ENCODE results near the gene MYO7B. TPM values are rescaled to one million over a fixed set of nuclear protein-coding genes. Genes with fewer than 3 reads are reported as not detected.

Gene MYO7B
- total RNA-seq, 4 donors from 2014 or later, result 0.12 to 1.3 (median 0.42) TPM

- TF ChIP-seq, protein P1, sequence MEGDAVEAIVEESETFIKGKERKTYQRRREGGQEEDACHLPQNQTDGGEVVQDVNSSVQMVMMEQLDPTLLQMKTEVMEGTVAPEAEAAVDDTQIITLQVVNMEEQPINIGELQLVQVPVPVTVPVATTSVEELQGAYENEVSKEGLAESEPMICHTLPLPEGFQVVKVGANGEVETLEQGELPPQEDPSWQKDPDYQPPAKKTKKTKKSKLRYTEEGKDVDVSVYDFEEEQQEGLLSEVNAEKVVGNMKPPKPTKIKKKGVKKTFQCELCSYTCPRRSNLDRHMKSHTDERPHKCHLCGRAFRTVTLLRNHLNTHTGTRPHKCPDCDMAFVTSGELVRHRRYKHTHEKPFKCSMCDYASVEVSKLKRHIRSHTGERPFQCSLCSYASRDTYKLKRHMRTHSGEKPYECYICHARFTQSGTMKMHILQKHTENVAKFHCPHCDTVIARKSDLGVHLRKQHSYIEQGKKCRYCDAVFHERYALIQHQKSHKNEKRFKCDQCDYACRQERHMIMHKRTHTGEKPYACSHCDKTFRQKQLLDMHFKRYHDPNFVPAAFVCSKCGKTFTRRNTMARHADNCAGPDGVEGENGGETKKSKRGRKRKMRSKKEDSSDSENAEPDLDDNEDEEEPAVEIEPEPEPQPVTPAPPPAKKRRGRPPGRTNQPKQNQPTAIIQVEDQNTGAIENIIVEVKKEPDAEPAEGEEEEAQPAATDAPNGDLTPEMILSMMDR (IDR thresholded peaks at IDR 0.05), result no peak
- ATAC-seq (ENCODE audit: low FRiP score), result no peak
- DNase-seq (ENCODE audit: low spot score), result no peak
Observed at GRCh38 chr2:127573298-127573697, 37.8 kb downstream of the MYO7B start.

GRCh38 chr2:127573771-127574170, 38.3 kb downstream of the MYO7B start:
- DNase-seq (ENCODE audit: low spot score) (no peak), ATAC-seq (ENCODE audit: low FRiP score) (no peak)
- TF ChIP-seq, protein P1 (IDR thresholded peaks at IDR 0.05), result no peak

GRCh38 chr2:127574656-127575055, 39.2 kb downstream of the MYO7B start:
- no peak for DNase-seq (ENCODE audit: low spot score)
- no peak for ATAC-seq (ENCODE audit: low FRiP score)
- TF ChIP-seq, protein P1 (IDR thresholded peaks at IDR 0.05), result no peak

GRCh38 chr2:127575185-127575765, 39.8 kb downstream of the MYO7B start:
- TF ChIP-seq, protein P1 (IDR thresholded peaks at IDR 0.05), result no peak

GRCh38 chr2:127575941-127576432, 40.5 kb downstream of the MYO7B start:
- ATAC-seq (ENCODE audit: low FRiP score) (no peak), DNase-seq (ENCODE audit: low spot score) (no peak)
- TF ChIP-seq, protein P1 (IDR thresholded peaks at IDR 0.05), result no peak

More at GRCh38 chr2:127575185-127575765, 39.8 kb downstream of the MYO7B start:
- ATAC-seq (ENCODE audit: low FRiP score) (no peak), DNase-seq (ENCODE audit: low spot score) (no peak)

DNA sequence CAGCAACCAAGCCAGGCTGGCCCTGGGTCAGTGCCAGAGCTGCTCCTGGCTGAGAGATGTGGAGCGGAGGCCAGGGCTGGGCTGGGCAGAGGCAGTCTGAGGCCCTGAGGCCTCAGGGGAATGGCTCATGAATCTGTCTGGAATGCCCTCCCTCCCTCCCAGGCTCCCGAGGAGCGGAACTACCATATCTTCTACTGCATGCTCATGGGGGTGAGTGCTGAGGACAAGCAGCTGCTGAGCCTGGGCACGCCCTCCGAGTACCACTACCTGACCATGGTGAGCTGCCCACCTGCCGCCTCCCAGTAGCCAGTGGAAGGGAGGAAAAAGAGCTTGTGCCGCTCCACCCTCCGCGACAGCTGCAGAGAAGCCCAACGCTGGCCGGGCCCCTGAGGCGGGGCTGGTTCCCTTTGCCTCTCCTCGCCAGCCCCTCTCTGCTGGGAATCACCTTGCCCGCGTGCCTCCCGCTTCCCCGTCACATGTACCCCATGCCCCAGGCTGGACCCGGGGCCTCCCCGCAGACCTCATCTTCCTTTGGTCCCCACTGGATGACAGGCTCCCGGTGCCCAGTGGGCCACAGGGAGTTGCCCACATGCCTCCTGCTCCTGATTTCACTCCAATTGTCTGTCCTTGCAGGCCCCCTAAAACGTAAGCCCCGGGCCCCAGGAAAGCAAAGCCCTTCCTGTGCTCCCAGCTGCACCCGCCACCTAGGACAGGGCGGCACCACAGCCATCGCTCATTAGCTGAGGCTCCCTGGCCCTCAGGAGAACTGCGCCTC, 41.1 kb downstream of the MYO7B start:
- ATAC-seq (ENCODE audit: low FRiP score), result no peak
- TF ChIP-seq, protein P1 (IDR thresholded peaks at IDR 0.05), result no peak
- no peak for DNase-seq (ENCODE audit: low spot score)

GRCh38 chr2:127577208-127577475, 41.7 kb downstream of the MYO7B start:
- ATAC-seq (ENCODE audit: low FRiP score) (no peak), DNase-seq (ENCODE audit: low spot score) (no peak)
- TF ChIP-seq, protein P1 (IDR thresholded peaks at IDR 0.05), result no peak

Data from omental fat pad (tissue), 4 donors.